ENCODE results near the gene ATRN.
"Not testable (repeated sequence)": the region's sequence is repeated elsewhere in the genome, so short reads cannot be mapped to it uniquely, and the experiment has no call there.

GRCh38 chr20:3605386-3605886 lies 134.6 kb downstream of the ATRN start:
- not testable (repeated sequence) for TF ChIP-seq CTCF (conservative IDR thresholded peaks at IDR 0.05); ZFX (IDR thresholded peaks at IDR 0.05)

Measured in C4-2B (cell line).